ENCODE measurements around the gene CRHR1. TPM values are rescaled to one million over a fixed set of nuclear protein-coding genes. Genes with fewer than 3 reads are reported as not detected.

CRHR1 gene
- total RNA-seq, 1 experiment from 2014 or later, result not detected

GRCh38 chr17:45854209-45854608 is 70.1 kb downstream of the CRHR1 start:
- Histone ChIP-seq H3K4me2 (no peak overlapping the region), H3K9me3 (ENCODE audit: insufficient read depth, low read depth) (no peaks in the 10 kb centered on the region), H3K9me2 (ENCODE audit: insufficient read depth) (no peaks in the 10 kb centered on the region), H3K79me2 (ENCODE audit: low read depth) (no peaks in the 10 kb centered on the region), H3K4me1 (replicated peaks; ENCODE audit: insufficient read depth) (no peaks in the 10 kb centered on the region), H3F3A (ENCODE audit: insufficient read depth, low read depth) (no peaks in the 10 kb centered on the region), H3K27ac (no peak overlapping the region), H3K27me3 (ENCODE audit: insufficient read depth, low read depth) (peaks cover 71% of the 10 kb centered on the region), H2AFZ (no peak overlapping the region), H4K20me1 (ENCODE audit: insufficient read depth) (no peaks in the 10 kb centered on the region), H3K4me3 (no peak overlapping the region), H3K36me3 (ENCODE audit: low read depth) (no peaks in the 10 kb centered on the region)
- CTCF ChIA-PET, result no interaction called here
- no peak for DNase-seq
- intact Hi-C loops (cut with micrococcal nuclease; ENCODE audit: unreplicated experiment), result no loop called here
- TF ChIP-seq, protein P1, sequence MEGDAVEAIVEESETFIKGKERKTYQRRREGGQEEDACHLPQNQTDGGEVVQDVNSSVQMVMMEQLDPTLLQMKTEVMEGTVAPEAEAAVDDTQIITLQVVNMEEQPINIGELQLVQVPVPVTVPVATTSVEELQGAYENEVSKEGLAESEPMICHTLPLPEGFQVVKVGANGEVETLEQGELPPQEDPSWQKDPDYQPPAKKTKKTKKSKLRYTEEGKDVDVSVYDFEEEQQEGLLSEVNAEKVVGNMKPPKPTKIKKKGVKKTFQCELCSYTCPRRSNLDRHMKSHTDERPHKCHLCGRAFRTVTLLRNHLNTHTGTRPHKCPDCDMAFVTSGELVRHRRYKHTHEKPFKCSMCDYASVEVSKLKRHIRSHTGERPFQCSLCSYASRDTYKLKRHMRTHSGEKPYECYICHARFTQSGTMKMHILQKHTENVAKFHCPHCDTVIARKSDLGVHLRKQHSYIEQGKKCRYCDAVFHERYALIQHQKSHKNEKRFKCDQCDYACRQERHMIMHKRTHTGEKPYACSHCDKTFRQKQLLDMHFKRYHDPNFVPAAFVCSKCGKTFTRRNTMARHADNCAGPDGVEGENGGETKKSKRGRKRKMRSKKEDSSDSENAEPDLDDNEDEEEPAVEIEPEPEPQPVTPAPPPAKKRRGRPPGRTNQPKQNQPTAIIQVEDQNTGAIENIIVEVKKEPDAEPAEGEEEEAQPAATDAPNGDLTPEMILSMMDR (conservative IDR thresholded peaks at IDR 0.05), result no peak
- POLR2A ChIA-PET (ENCODE audit: unreplicated experiment), result no interaction called here
- BruUV-seq (replicated peaks), result no TSS peak

DNA sequence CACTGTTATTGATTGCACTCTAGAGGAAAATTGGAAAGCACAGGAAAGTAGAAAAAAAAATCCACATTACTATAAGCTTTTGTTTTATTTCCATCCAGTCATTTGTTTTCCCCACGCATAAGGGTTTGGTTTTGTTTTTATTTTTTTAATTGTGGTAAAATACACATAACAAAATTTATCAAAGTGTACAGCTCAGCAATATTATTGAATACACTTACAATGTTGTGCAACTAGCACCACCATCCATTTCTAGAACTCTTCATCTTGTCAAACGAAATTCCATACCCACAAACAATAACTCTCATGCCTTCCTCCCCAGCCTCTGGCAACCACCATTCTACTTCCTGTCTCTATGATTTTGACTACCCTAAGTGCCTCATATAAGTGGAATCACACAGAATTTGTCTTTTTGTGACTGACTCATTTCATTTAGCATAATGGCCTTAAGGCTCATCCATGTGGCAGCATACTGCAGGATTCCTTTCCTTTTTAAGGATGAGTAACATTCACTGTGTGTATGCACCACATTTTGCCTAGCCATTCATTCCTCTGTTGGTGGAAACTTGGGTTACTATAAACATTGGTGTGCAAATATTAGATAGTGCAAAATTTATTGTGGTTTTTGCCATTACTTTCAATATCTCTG is 71.7 kb downstream of the CRHR1 start:
- no peaks in the 10 kb centered on the region for H3K36me3 ChIP-seq (ENCODE audit: low read depth)
- H2AFZ ChIP-seq, result no peak overlapping the region
- no peak for TF ChIP-seq EZH2 (IDR thresholded peaks at IDR 0.05; ENCODE audit: low read depth)
- TF ChIP-seq, protein P1 (conservative IDR thresholded peaks at IDR 0.05), result no peak
- H3K27ac ChIP-seq, result no peak overlapping the region
- no TSS peak for BruUV-seq (replicated peaks)
- H3K9me2 ChIP-seq (ENCODE audit: insufficient read depth), result no peaks in the 10 kb centered on the region
- intact Hi-C loops (cut with micrococcal nuclease; ENCODE audit: unreplicated experiment), result no loop called here
- no peaks in the 10 kb centered on the region for H4K20me1 ChIP-seq (ENCODE audit: insufficient read depth)
- H3K4me3 ChIP-seq, result no peak overlapping the region
- H3K27me3 ChIP-seq (ENCODE audit: insufficient read depth, low read depth), result peaks cover 71% of the 10 kb centered on the region
- POLR2A ChIA-PET (ENCODE audit: unreplicated experiment), result no interaction called here
- no peak overlapping the region for H3K4me2 ChIP-seq
- no peaks in the 10 kb centered on the region for H3K4me1 ChIP-seq (replicated peaks; ENCODE audit: insufficient read depth)
- H3K79me2 ChIP-seq (ENCODE audit: low read depth), result no peaks in the 10 kb centered on the region
- H3F3A ChIP-seq (ENCODE audit: insufficient read depth, low read depth), result no peaks in the 10 kb centered on the region
- H3K9me3 ChIP-seq (ENCODE audit: insufficient read depth, low read depth), result no peaks in the 10 kb centered on the region
- CTCF ChIA-PET, result no interaction called here
- DNase-seq, result no peak

DNA sequence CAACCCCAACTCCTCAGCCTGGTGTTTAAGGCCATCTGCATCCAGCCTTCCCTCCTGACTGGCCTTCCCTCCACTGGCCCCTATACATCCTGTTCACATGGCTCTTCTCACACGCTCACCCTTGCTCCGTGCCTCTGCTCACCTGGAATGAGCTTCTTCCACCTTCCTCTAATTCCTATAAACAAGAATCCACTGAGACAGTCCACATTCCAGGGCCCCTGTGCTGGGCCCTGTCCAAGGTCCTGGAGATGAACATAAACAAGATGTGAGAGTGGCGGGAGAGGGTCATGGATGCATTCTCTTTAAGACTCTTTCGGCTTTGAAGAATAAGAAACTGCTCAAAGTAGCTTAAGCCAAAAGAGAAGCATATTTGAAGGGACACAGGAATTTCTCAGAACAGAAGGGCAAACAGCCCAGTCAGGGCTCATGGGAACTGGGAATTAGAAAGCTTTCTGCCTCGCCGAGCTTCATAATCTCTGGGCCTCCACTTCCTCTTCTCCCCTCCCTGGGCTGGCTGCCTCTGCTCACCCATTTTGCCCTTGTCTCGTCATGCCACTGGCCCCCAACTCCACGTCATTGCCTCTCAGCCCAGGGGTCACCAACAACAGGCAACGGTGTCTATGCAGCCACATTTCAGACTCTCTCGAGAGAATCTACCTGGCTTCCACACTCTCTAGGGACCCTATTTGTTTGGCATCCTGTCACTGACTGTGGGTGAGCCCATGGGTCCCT is 74.0 kb downstream of the CRHR1 start:
- no peaks in the 10 kb centered on the region for H3F3A ChIP-seq (ENCODE audit: insufficient read depth, low read depth)
- no peaks in the 10 kb centered on the region for H4K20me1 ChIP-seq (ENCODE audit: insufficient read depth)
- no peak overlapping the region for H3K27ac ChIP-seq
- intact Hi-C loops (cut with micrococcal nuclease; ENCODE audit: unreplicated experiment), result no loop called here
- H3K9me3 ChIP-seq (ENCODE audit: insufficient read depth, low read depth), result peaks cover 9% of the 10 kb centered on the region
- no peak overlapping the region for H3K4me3 ChIP-seq
- POLR2A ChIA-PET (ENCODE audit: unreplicated experiment), result interaction anchor here (0.6 kb wide), 1 partner anchor 11 kb away, joined by 9 read pairs; no protein-coding TSS in a partner anchor
- no peaks in the 10 kb centered on the region for H3K9me2 ChIP-seq (ENCODE audit: insufficient read depth)
- peaks cover 79% of the 10 kb centered on the region for H3K27me3 ChIP-seq (ENCODE audit: insufficient read depth, low read depth)
- CTCF ChIA-PET, result no interaction called here
- no peak overlapping the region for H2AFZ ChIP-seq
- H3K79me2 ChIP-seq (ENCODE audit: low read depth), result no peaks in the 10 kb centered on the region
- no peaks in the 10 kb centered on the region for H3K4me1 ChIP-seq (replicated peaks; ENCODE audit: insufficient read depth)
- no peak for TF ChIP-seq EZH2 (IDR thresholded peaks at IDR 0.05; ENCODE audit: low read depth)
- BruUV-seq (replicated peaks), result no TSS peak
- no peak overlapping the region for H3K4me2 ChIP-seq
- peak in 1 of 2 experiments; percentile 30 for DNase-seq
- H3K36me3 ChIP-seq (ENCODE audit: low read depth), result no peaks in the 10 kb centered on the region
